ENCODE data around the gene SPATA12. TPM values are rescaled to one million over a fixed set of nuclear protein-coding genes. Genes with fewer than 3 reads are reported as not detected.

SPATA12 gene
- total and polyA plus RNA-seq, 2 experiments from 2014 or later = 0.10 to 0.65 TPM

DNA sequence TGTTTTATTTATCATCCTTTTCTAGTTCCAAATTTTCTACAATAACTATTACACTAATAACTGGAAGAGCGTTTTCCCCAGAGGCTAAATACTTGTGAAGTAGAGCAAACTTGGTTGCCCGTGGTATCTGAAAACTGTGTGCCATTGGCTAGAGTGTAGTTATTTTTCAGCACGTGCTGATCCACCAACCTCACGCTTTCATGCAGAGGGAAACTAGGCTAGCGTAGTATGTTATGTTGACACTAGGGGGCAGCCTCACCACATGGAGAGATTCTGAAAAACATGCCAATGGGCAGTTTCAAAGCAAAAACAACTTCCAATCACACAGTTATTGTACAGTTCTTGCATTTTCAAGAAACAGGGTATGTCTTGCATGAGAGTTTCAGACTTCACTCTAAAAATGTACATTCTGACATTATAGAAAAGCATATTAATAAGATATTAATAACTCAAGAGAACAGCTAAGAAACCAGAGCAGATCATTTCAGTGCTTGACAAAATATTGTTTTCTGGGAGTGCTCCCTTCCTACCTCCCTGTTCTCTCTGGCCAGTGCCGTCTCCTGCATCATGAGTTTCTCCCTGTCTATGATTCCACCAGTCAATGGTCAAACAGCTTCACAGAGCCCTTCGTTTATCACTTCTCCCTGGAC is 39.7 kb downstream of the SPATA12 start:
- peak overlapping the region; percentile 46; the same call in 1 of the 2 replicates for H3K27ac Mint-ChIP-seq
- Histone ChIP-seq H2AFZ (no peak overlapping the region), H3K9me2 (ENCODE audit: insufficient read depth) (no peaks in the 10 kb centered on the region), H3K79me2 (replicated peaks; ENCODE audit: insufficient read depth) (peaks cover 5% of the 10 kb centered on the region; the same call in 1 of the 2 replicates), H3K4me3 (no peak overlapping the region), H3K4me2 (no peak overlapping the region), H3K36me3 (ENCODE audit: insufficient read depth) (peaks cover 51% of the 10 kb centered on the region), H4K20me1 (replicated peaks; ENCODE audit: insufficient read depth) (peaks cover 3% of the 10 kb centered on the region), H3K4me1 (ENCODE audit: insufficient read depth) (peaks cover 6% of the 10 kb centered on the region; the same call in 1 of the 2 replicates), H3F3A (replicated peaks; ENCODE audit: low read depth) (peaks cover 15% of the 10 kb centered on the region), H3K27ac (ENCODE audit: low read depth) (no peak overlapping the region; the same call in 1 of the 2 replicates), H3K27me3 (ENCODE audit: insufficient read depth) (no peaks in the 10 kb centered on the region)
- DNase-seq (ENCODE audit: low spot score) (peak; percentile 88), ATAC-seq (peak; percentile 83)
- no peak for TF ChIP-seq JUNB (IDR thresholded peaks at IDR 0.05; ENCODE audit: unreplicated experiment)
- TF ChIP-seq, protein P1, sequence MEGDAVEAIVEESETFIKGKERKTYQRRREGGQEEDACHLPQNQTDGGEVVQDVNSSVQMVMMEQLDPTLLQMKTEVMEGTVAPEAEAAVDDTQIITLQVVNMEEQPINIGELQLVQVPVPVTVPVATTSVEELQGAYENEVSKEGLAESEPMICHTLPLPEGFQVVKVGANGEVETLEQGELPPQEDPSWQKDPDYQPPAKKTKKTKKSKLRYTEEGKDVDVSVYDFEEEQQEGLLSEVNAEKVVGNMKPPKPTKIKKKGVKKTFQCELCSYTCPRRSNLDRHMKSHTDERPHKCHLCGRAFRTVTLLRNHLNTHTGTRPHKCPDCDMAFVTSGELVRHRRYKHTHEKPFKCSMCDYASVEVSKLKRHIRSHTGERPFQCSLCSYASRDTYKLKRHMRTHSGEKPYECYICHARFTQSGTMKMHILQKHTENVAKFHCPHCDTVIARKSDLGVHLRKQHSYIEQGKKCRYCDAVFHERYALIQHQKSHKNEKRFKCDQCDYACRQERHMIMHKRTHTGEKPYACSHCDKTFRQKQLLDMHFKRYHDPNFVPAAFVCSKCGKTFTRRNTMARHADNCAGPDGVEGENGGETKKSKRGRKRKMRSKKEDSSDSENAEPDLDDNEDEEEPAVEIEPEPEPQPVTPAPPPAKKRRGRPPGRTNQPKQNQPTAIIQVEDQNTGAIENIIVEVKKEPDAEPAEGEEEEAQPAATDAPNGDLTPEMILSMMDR (conservative IDR thresholded peaks at IDR 0.05; ENCODE audit: low read depth in 2 of 2) = peak; percentile 91 to 95
- no peaks in the 10 kb centered on the region for H3K9me3 Mint-ChIP-seq
- no peak overlapping the region for H3K4me3 Mint-ChIP-seq
- H3K4me1 Mint-ChIP-seq = peaks cover 15% of the 10 kb centered on the region
- peaks cover 2% of the 10 kb centered on the region for H3K27me3 Mint-ChIP-seq (ENCODE audit: insufficient read depth, low read depth, poor library complexity)
- H3K36me3 Mint-ChIP-seq (ENCODE audit: low read depth) = peaks cover 85% of the 10 kb centered on the region

DNA sequence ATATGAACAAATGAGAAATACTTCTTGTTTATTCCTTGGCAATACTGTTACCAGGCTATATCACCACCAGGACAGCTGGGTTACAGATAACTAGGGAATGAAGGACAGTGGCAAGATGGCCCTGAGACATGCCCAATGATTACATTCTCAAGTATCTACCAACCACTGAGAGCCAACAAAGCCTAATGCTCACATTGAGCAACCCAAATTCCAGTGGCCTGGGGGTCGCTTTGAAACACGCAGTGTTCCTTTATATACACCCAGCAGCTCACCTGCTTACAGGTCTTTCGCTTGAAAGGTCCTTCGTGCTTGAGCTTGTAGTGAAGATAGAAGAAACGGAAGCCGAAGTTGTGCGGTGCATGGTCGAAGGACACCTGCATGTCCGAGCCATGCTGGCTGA is 45.1 kb downstream of the SPATA12 start:
- TF ChIP-seq, protein P2, sequence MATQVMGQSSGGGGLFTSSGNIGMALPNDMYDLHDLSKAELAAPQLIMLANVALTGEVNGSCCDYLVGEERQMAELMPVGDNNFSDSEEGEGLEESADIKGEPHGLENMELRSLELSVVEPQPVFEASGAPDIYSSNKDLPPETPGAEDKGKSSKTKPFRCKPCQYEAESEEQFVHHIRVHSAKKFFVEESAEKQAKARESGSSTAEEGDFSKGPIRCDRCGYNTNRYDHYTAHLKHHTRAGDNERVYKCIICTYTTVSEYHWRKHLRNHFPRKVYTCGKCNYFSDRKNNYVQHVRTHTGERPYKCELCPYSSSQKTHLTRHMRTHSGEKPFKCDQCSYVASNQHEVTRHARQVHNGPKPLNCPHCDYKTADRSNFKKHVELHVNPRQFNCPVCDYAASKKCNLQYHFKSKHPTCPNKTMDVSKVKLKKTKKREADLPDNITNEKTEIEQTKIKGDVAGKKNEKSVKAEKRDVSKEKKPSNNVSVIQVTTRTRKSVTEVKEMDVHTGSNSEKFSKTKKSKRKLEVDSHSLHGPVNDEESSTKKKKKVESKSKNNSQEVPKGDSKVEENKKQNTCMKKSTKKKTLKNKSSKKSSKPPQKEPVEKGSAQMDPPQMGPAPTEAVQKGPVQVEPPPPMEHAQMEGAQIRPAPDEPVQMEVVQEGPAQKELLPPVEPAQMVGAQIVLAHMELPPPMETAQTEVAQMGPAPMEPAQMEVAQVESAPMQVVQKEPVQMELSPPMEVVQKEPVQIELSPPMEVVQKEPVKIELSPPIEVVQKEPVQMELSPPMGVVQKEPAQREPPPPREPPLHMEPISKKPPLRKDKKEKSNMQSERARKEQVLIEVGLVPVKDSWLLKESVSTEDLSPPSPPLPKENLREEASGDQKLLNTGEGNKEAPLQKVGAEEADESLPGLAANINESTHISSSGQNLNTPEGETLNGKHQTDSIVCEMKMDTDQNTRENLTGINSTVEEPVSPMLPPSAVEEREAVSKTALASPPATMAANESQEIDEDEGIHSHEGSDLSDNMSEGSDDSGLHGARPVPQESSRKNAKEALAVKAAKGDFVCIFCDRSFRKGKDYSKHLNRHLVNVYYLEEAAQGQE (IDR thresholded peaks at IDR 0.05; ENCODE audit: unreplicated experiment) = no peak
- TF ChIP-seq, protein P3, sequence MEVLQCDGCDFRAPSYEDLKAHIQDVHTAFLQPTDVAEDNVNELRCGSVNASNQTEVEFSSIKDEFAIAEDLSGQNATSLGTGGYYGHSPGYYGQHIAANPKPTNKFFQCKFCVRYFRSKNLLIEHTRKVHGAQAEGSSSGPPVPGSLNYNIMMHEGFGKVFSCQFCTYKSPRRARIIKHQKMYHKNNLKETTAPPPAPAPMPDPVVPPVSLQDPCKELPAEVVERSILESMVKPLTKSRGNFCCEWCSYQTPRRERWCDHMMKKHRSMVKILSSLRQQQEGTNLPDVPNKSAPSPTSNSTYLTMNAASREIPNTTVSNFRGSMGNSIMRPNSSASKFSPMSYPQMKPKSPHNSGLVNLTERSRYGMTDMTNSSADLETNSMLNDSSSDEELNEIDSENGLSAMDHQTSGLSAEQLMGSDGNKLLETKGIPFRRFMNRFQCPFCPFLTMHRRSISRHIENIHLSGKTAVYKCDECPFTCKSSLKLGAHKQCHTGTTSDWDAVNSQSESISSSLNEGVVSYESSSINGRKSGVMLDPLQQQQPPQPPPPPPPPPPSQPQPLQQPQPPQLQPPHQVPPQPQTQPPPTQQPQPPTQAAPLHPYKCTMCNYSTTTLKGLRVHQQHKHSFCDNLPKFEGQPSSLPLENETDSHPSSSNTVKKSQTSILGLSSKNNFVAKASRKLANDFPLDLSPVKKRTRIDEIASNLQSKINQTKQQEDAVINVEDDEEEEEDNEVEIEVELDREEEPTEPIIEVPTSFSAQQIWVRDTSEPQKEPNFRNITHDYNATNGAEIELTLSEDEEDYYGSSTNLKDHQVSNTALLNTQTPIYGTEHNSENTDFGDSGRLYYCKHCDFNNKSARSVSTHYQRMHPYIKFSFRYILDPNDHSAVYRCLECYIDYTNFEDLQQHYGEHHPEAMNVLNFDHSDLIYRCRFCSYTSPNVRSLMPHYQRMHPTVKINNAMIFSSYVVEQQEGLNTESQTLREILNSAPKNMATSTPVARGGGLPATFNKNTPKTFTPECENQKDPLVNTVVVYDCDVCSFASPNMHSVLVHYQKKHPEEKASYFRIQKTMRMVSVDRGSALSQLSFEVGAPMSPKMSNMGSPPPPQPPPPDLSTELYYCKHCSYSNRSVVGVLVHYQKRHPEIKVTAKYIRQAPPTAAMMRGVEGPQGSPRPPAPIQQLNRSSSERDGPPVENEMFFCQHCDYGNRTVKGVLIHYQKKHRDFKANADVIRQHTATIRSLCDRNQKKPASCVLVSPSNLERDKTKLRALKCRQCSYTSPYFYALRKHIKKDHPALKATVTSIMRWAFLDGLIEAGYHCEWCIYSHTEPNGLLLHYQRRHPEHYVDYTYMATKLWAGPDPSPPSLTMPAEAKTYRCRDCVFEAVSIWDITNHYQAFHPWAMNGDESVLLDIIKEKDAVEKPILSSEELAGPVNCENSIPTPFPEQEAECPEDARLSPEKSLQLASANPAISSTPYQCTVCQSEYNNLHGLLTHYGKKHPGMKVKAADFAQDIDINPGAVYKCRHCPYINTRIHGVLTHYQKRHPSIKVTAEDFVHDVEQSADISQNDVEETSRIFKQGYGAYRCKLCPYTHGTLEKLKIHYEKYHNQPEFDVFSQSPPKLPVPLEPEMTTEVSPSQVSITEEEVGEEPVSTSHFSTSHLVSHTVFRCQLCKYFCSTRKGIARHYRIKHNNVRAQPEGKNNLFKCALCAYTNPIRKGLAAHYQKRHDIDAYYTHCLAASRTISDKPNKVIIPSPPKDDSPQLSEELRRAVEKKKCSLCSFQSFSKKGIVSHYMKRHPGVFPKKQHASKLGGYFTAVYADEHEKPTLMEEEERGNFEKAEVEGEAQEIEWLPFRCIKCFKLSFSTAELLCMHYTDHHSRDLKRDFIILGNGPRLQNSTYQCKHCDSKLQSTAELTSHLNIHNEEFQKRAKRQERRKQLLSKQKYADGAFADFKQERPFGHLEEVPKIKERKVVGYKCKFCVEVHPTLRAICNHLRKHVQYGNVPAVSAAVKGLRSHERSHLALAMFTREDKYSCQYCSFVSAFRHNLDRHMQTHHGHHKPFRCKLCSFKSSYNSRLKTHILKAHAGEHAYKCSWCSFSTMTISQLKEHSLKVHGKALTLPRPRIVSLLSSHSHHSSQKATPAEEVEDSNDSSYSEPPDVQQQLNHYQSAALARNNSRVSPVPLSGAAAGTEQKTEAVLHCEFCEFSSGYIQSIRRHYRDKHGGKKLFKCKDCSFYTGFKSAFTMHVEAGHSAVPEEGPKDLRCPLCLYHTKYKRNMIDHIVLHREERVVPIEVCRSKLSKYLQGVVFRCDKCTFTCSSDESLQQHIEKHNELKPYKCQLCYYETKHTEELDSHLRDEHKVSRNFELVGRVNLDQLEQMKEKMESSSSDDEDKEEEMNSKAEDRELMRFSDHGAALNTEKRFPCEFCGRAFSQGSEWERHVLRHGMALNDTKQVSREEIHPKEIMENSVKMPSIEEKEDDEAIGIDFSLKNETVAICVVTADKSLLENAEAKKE (CRISPR knock-in tag; IDR thresholded peaks at IDR 0.05) = no peak
- TF ChIP-seq JUNB (IDR thresholded peaks at IDR 0.05; ENCODE audit: unreplicated experiment) (no peak), CREB1 (CRISPR knock-in tag; IDR thresholded peaks at IDR 0.05; ENCODE audit: low read depth) (no peak), POLR2AphosphoS5 (IDR thresholded peaks at IDR 0.05; ENCODE audit: low read depth) (no peak), ZNF114 (CRISPR knock-in tag; IDR thresholded peaks at IDR 0.05) (no peak), NANOG (IDR thresholded peaks at IDR 0.05; ENCODE audit: borderline replicate concordance) (no peak)
- Histone ChIP-seq H4K20me1 (replicated peaks; ENCODE audit: insufficient read depth) (no peaks in the 10 kb centered on the region), H3K27ac (ENCODE audit: low read depth) (no peak overlapping the region), H3K4me3 (no peak overlapping the region), H3K27me3 (ENCODE audit: insufficient read depth) (no peaks in the 10 kb centered on the region), H3F3A (replicated peaks; ENCODE audit: low read depth) (peaks cover 10% of the 10 kb centered on the region), H3K9me2 (ENCODE audit: insufficient read depth) (no peaks in the 10 kb centered on the region), H2AFZ (no peak overlapping the region), H3K4me2 (no peak overlapping the region), H3K36me3 (ENCODE audit: insufficient read depth) (peaks cover 47% of the 10 kb centered on the region), H3K79me2 (replicated peaks; ENCODE audit: insufficient read depth) (no peaks in the 10 kb centered on the region), H3K4me1 (ENCODE audit: insufficient read depth) (peaks cover 15% of the 10 kb centered on the region)
- H3K27ac Mint-ChIP-seq = no peak overlapping the region
- peaks cover 7% of the 10 kb centered on the region for H3K27me3 Mint-ChIP-seq (ENCODE audit: insufficient read depth, low read depth, poor library complexity)
- peaks cover 18% of the 10 kb centered on the region for H3K4me1 Mint-ChIP-seq
- no peak overlapping the region for H3K4me3 Mint-ChIP-seq
- H3K9me3 Mint-ChIP-seq = no peaks in the 10 kb centered on the region
- no peak; the same call in 2 of the 3 replicates for ATAC-seq
- no peak for DNase-seq (ENCODE audit: low spot score)
- peaks cover 95% of the 10 kb centered on the region for H3K36me3 Mint-ChIP-seq (ENCODE audit: low read depth)

Measured in GM23338 (cell line).